ENCODE results near the gene TAOK1. TPM values are rescaled to one million over a fixed set of nuclear protein-coding genes. Genes with fewer than 3 reads are reported as not detected.

TAOK1 gene
- total and polyA plus RNA-seq, 9 of the 15 experiments (the other 6 are each of a cell fraction or from before 2014, with no cell fraction given) = 3.2 to 33.1 (median 16.5) TPM

DNA sequence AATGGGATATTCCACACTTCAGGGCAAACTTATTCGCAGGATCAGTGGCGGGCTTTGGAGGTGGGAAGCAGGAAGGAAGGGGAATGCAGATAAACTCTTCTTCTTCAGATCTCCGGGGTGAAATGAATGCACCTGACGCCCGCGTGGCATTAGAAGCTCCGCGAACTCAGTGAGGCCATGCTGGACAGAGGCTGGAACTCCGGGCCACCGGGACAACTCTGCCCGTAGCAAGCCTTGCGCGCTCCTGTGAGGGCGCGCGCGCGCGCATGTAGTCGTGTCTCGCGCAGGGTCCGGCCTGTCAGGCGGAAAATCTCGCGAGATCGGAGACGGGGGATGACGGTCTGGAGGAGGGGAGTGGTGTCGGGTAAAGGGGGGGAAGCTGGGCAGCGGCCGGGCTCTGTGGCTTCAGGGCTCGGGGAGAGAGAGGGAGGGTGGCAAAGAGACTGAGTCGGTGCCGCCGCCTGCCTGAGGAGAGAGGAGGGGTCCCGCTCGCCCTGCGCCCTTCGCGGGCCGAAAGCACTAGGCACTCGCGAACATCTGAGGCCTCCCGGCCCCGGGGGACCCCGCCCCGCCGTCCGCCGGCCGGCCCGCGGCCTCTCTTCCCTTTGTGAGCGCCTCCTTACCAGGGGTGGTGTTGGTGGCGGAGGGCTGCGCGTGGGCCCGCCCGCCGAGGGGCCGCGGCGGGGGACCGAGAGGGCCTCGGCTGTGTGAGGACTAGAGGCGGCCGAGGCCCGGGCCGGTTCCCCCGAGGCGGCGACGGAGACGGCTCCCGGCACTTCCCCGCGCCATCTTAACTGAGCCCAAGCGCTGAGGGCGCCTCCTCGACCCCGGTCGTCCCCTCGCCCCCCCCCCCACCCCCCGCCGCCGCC lies at the start of gene TAOK1 (continued):
- TF ChIP-seq, protein P1, sequence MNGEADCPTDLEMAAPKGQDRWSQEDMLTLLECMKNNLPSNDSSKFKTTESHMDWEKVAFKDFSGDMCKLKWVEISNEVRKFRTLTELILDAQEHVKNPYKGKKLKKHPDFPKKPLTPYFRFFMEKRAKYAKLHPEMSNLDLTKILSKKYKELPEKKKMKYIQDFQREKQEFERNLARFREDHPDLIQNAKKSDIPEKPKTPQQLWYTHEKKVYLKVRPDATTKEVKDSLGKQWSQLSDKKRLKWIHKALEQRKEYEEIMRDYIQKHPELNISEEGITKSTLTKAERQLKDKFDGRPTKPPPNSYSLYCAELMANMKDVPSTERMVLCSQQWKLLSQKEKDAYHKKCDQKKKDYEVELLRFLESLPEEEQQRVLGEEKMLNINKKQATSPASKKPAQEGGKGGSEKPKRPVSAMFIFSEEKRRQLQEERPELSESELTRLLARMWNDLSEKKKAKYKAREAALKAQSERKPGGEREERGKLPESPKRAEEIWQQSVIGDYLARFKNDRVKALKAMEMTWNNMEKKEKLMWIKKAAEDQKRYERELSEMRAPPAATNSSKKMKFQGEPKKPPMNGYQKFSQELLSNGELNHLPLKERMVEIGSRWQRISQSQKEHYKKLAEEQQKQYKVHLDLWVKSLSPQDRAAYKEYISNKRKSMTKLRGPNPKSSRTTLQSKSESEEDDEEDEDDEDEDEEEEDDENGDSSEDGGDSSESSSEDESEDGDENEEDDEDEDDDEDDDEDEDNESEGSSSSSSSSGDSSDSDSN (IDR thresholded peaks at IDR 0.05; ENCODE audit: borderline replicate concordance in 1 of 2, low read depth in 2 of 2, low read length in 2 of 2) = no peak
- TF ChIP-seq SREBF2 (CRISPR knock-in tag; IDR thresholded peaks at IDR 0.05) (no peak), ARID1B (IDR thresholded peaks at IDR 0.05) (no peak), MXI1 (IDR thresholded peaks at IDR 0.05; ENCODE audit: low read depth, low read length) (peak; percentile 79), MTA2 (IDR thresholded peaks at IDR 0.05; ENCODE audit: low read depth) (no peak), ZNF174 (CRISPR knock-in tag; IDR thresholded peaks at IDR 0.05) (no peak), TRIM24 (IDR thresholded peaks at IDR 0.05) (no peak), ATF1 (CRISPR knock-in tag; IDR thresholded peaks at IDR 0.05) (no peak), ATF1 (tag; IDR thresholded peaks at IDR 0.05) (peak; percentile 90), TCFL5 (CRISPR knock-in tag; conservative IDR thresholded peaks at IDR 0.05) (no peak), BCOR (IDR thresholded peaks at IDR 0.05) (no peak), SP1 (CRISPR knock-in tag; IDR thresholded peaks at IDR 0.05) (peak; percentile 49; the same call in 1 of the 2 replicates), ZNF239 (CRISPR knock-in tag; IDR thresholded peaks at IDR 0.05) (no peak), ZZZ3 (IDR thresholded peaks at IDR 0.05) (no peak), GABPA (tag; conservative IDR thresholded peaks at IDR 0.05; ENCODE audit: low read depth) (no peak), SP2 (IDR thresholded peaks at IDR 0.05; ENCODE audit: extremely low read depth, low read depth, low read length, poor library complexity, severe bottlenecking) (no peak), BRD4 (IDR thresholded peaks at IDR 0.05) (no peak), ZNF384 (IDR thresholded peaks at IDR 0.05; ENCODE audit: low read depth, low read length) (peak; percentile 52), ZNF134 (CRISPR knock-in tag; conservative IDR thresholded peaks at IDR 0.05) (no peak), SLC30A9 (CRISPR knock-in tag; IDR thresholded peaks at IDR 0.05) (no peak), ETS2 (tag; IDR thresholded peaks at IDR 0.05; ENCODE audit: borderline replicate concordance, poor library complexity, severe bottlenecking) (no peak)
- TF ChIP-seq, protein P2, sequence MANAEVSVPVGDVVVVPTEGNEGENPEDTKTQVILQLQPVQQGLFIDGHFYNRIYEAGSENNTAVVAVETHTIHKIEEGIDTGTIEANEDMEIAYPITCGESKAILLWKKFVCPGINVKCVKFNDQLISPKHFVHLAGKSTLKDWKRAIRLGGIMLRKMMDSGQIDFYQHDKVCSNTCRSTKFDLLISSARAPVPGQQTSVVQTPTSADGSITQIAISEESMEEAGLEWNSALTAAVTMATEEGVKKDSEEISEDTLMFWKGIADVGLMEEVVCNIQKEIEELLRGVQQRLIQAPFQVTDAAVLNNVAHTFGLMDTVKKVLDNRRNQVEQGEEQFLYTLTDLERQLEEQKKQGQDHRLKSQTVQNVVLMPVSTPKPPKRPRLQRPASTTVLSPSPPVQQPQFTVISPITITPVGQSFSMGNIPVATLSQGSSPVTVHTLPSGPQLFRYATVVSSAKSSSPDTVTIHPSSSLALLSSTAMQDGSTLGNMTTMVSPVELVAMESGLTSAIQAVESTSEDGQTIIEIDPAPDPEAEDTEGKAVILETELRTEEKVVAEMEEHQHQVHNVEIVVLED (CRISPR knock-in tag; IDR thresholded peaks at IDR 0.05) = no peak
- TF ChIP-seq, protein P3, sequence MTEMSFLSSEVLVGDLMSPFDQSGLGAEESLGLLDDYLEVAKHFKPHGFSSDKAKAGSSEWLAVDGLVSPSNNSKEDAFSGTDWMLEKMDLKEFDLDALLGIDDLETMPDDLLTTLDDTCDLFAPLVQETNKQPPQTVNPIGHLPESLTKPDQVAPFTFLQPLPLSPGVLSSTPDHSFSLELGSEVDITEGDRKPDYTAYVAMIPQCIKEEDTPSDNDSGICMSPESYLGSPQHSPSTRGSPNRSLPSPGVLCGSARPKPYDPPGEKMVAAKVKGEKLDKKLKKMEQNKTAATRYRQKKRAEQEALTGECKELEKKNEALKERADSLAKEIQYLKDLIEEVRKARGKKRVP (CRISPR knock-in tag; IDR thresholded peaks at IDR 0.05) = no peak; the same call in 1 of the 2 replicates
- TF ChIP-seq, protein P4, sequence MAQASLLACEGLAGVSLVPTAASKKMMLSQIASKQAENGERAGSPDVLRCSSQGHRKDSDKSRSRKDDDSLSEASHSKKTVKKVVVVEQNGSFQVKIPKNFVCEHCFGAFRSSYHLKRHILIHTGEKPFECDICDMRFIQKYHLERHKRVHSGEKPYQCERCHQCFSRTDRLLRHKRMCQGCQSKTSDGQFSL (CRISPR knock-in tag; IDR thresholded peaks at IDR 0.05) = peak; percentile 86
- TF ChIP-seq, protein P4 (tag; IDR thresholded peaks at IDR 0.05) = peak in 1 of 2 experiments; percentile 80; a peak in 2 of 4 replicates

Data from K562 (cell line).